Ascending aorta (tissue), 2 donors: ENCODE measurements around the gene PLXNA4. TPM values are rescaled to one million over a fixed set of nuclear protein-coding genes. Genes with fewer than 3 reads are reported as not detected.

Experiments used
- DNase-seq, 2 donors: peaks; one replicate each; pipeline ENCODE4 v3.0.0-alpha.2; 2019; ENCODE audit warnings: low spot score in 2 of 2
- H3K27ac ChIP-seq, 2 donors: fragments of 200-600 bp; sonication (generic); one replicate each; pipeline ENCODE4 v1.5.1; 2016 to 2017; ENCODE audit warnings: mild to moderate bottlenecking in 1 of 2
- H3K27me3 ChIP-seq: fragments of 200-600 bp; sonication (generic); one replicate; pipeline ENCODE4 v1.5.1; 2017
- H3K36me3 ChIP-seq, 2 donors: fragments of 200-600 bp; sonication (generic); one replicate each; pipeline ENCODE4 v1.5.1; 2016
- H3K4me1 ChIP-seq, 2 donors: fragments of 200-600 bp; sonication (generic); one replicate each; pipeline ENCODE4 v1.5.1; 2016 to 2017; ENCODE audit warnings: mild to moderate bottlenecking in 1 of 2
- H3K4me3 ChIP-seq, 2 donors: fragments of 200-600 bp; sonication (generic); one replicate each; pipeline ENCODE4 v1.5.1; 2016 to 2017; ENCODE audit warnings: mild to moderate bottlenecking in 1 of 2
- H3K9me3 ChIP-seq, 2 donors: fragments of 200-600 bp; sonication (generic); one replicate each; pipeline ENCODE4 v1.5.1; 2016
- CTCF ChIP-seq, 3 experiments: fragments of 200-600 bp in 2 of 3; fragments of 450-650 bp in 1 of 3; sonication (generic) in 2 of 3; IDR thresholded peaks; one replicate each; pipeline ENCODE4 v1.5.1; 2016 to 2019; ENCODE audit warnings: antibody characterized with exemption in 3 of 3, mild to moderate bottlenecking in 1 of 3, moderate library complexity in 1 of 3
- intact Hi-C: fragments of 100-400 bp; cut with DNase I; formaldehyde crosslinking; loops from one replicate; pipeline ENCODE4 v1.15.1; 2023
- total RNA-seq: library from RNA; depleted of rRNA; stranded (reverse); fragments of >200 nt; gene quantifications from one replicate; pipeline ENCODE4 v1.1.0, GENCODE V29; 2016

Gene PLXNA4
- total RNA-seq, 1 donor from 2014 or later = 27.1 TPM

GRCh38 chr7:132399367-132399766, 176.9 kb downstream of the PLXNA4 start:
- H3K4me1 ChIP-seq = peaks cover 15 to 40% of the 10 kb centered on the region in 2 donors

GRCh38 chr7:132398253-132398925, 177.9 kb downstream of the PLXNA4 start:
- Histone ChIP-seq H3K36me3 (no peaks in the 10 kb centered on the region), H3K27me3 (no peaks in the 10 kb centered on the region), H3K4me3 (no peak overlapping the region), H3K9me3 (no peaks in the 10 kb centered on the region), H3K4me1 (peaks cover 13 to 38% of the 10 kb centered on the region in 2 donors), H3K27ac (no peak overlapping the region)
- intact Hi-C loops = no loop called here
- TF ChIP-seq CTCF (IDR thresholded peaks at IDR 0.05) = no peak
- DNase-seq = no peak

More at GRCh38 chr7:132399367-132399766, 176.9 kb downstream of the PLXNA4 start:
- H3K4me3 ChIP-seq = no peak overlapping the region
- no peaks in the 10 kb centered on the region for H3K9me3 ChIP-seq
- no peaks in the 10 kb centered on the region for H3K36me3 ChIP-seq
- no peak for TF ChIP-seq CTCF (IDR thresholded peaks at IDR 0.05)
- H3K27me3 ChIP-seq = no peaks in the 10 kb centered on the region
- DNase-seq = no peak
- intact Hi-C loops = no loop called here
- peak overlapping the region in 1 of 2 donors; percentile 78 for H3K27ac ChIP-seq

- intact Hi-C loops = no loop called here
- DNase-seq = no peak
- Histone ChIP-seq H3K4me1 (peaks cover 11 to 27% of the 10 kb centered on the region in 2 donors), H3K36me3 (no peaks in the 10 kb centered on the region), H3K4me3 (no peak overlapping the region), H3K27me3 (no peaks in the 10 kb centered on the region), H3K9me3 (no peaks in the 10 kb centered on the region), H3K27ac (no peak overlapping the region)
- TF ChIP-seq CTCF (IDR thresholded peaks at IDR 0.05) = no peak
These were observed 179.2 kb downstream of the PLXNA4 start for GRCh38 chr7:132397070-132397469.

GRCh38 chr7:132395361-132395760, 180.9 kb downstream of the PLXNA4 start:
- DNase-seq = no peak
- Histone ChIP-seq H3K9me3 (no peaks in the 10 kb centered on the region), H3K36me3 (no peaks in the 10 kb centered on the region), H3K27ac (no peak overlapping the region), H3K4me1 (peaks cover 0 to 13% of the 10 kb centered on the region in 2 donors), H3K4me3 (no peak overlapping the region), H3K27me3 (no peaks in the 10 kb centered on the region)
- intact Hi-C loops = no loop called here
- TF ChIP-seq CTCF (IDR thresholded peaks at IDR 0.05) = no peak

- no peaks in the 10 kb centered on the region for H3K9me3 ChIP-seq
- DNase-seq = no peak
- H3K36me3 ChIP-seq = no peaks in the 10 kb centered on the region
- peaks cover 0 to 9% of the 10 kb centered on the region in 2 donors for H3K4me1 ChIP-seq
- intact Hi-C loops = no loop called here
- H3K4me3 ChIP-seq = no peak overlapping the region
- H3K27ac ChIP-seq = peak overlapping the region in 1 of 2 donors; percentile 41
- H3K27me3 ChIP-seq = no peaks in the 10 kb centered on the region
- peak in 2 of 3 experiments; percentile 10 to 28 for TF ChIP-seq CTCF (IDR thresholded peaks at IDR 0.05)
These were observed 181.7 kb downstream of the PLXNA4 start for GRCh38 chr7:132394283-132395198.
